Adrenal gland (tissue), 12 donors: Measurements from ENCODE around the gene LRRN4. TPM values are rescaled to one million over a fixed set of nuclear protein-coding genes. Genes with fewer than 3 reads are reported as not detected.

Experiments used
- DNase-seq, 7 donors: peaks; one replicate each; pipeline ENCODE4 v3.0.0-alpha.2; 2019 to 2020
- H3K27ac ChIP-seq, 5 donors: fragments of 200-600 bp; sonication (generic) in 4 of 5; 1 replicate in 3 of 5; 2 replicates in 2 of 5; pipeline versions ENCODE4 v1.5.1 to v1.8.0; 2016 to 2020; ENCODE audit warnings: mild to moderate bottlenecking in 1 of 5
- H3K27me3 ChIP-seq: fragments of 200-600 bp; 2 replicates; pipeline ENCODE4 v1.8.0; 2021
- H3K36me3 ChIP-seq, 2 donors: fragments of 200-600 bp; replicated peaks in 1 of 2; 1 replicate in 1 of 2; 2 replicates in 1 of 2; pipeline versions ENCODE4 v1.5.1 to v1.8.0; 2018 to 2022
- H3K4me1 ChIP-seq, 2 donors: fragments of 200-600 bp; replicated peaks in 1 of 2; 1 replicate in 1 of 2; 2 replicates in 1 of 2; pipeline versions ENCODE4 v1.5.1 to v1.8.0; 2018 to 2021
- H3K4me3 ChIP-seq, 4 donors: fragments of 200-600 bp; sonication (generic) in 3 of 4; one replicate each; pipeline ENCODE4 v1.5.1; 2016 to 2018
- H3K9me3 ChIP-seq, 3 donors: fragments of 200-600 bp; sonication (generic) in 1 of 3; replicated peaks in 1 of 3; 1 replicate in 2 of 3; 2 replicates in 1 of 3; pipeline versions ENCODE4 v1.5.1 to v1.8.0; 2016 to 2021
- CTCF ChIP-seq, 6 experiments: fragments of 450-650 bp in 4 of 6; fragments of 200-600 bp in 2 of 6; sonication (generic) in 1 of 6; IDR thresholded peaks; 1 replicate in 5 of 6; 2 replicates in 1 of 6; pipeline versions ENCODE4 v1.5.1 to v1.8.0; 2016 to 2021; ENCODE audit warnings: antibody characterized with exemption in 6 of 6, mild to moderate bottlenecking in 2 of 6, moderate library complexity in 1 of 6
- POLR2A ChIP-seq, 2 donors: fragments of 450-650 bp; IDR thresholded peaks; one replicate each; pipeline ENCODE4 v1.6.1; 2017; ENCODE audit warnings: antibody characterized with exemption in 2 of 2, mild to moderate bottlenecking in 2 of 2, moderate library complexity in 1 of 2
- WGBS, 4 donors: extraction: QIAGEN DNeasy Blood & Tissue Kit in 2 of 4; methylation state at CpG; one replicate each; pipeline versions ENCODE4 v1.1.5 to v1.1.7; 2013 to 2017; 5-methylcytosine and 5-hydroxymethylcytosine counted together
- intact Hi-C, 2 donors: fragments of 100-400 bp; cut with DNase I; formaldehyde crosslinking; loops; one replicate each; pipeline versions ENCODE4 v1.14.1 to v1.15.0; 2022 to 2023
- polyA plus RNA-seq, 3 donors: library from polyadenylated mRNA; stranded (reverse); fragments of 200-250 nt in 2 of 3; fragments of 350-450 nt in 1 of 3; fragmentation: Illumina TruSeq in 1 of 3; extraction: RNeasy Lipid Tissue Mini Kit (QIAGEN cat#74804) in 1 of 3; gene quantifications; one replicate each; pipeline ENCODE4 v1.2.3, GENCODE V29; 2013 to 2014
- total RNA-seq, 9 donors: library from RNA; depleted of rRNA in 4 of 9; stranded (reverse); fragments of >200 nt in 4 of 9; fragments of 120-200 nt in 1 of 9; fragmentation: NEBNext Ultra II Directional in 1 of 9; extraction: Animal tissue kit (Norgen Biotek cat#: 25700) in 1 of 9; gene quantifications; one replicate each; pipeline versions ENCODE4 v1.1.0 to v1.2.4, GENCODE V29; 2013 to 2023
- donor health status: healthy with polysubstance abuse.
- donor health status: Bipolar disorder and iron deficiency.
- donor health status: DM: yes; HTN: yes; CAD: no.
- donor health status: DM: no; HTN: no; CAD: no.
- donor health status: DM: no; HTN: no; CAD: no.
- donor health status: DM: yes; HTN: yes; CAD: no.

Gene LRRN4
- total and polyA plus RNA-seq, 12 donors, result 0.07 to 0.17 (median 0.11) TPM; not detected in 9

GRCh38 chr20:6091661-6092060 is 37.8 kb upstream of the LRRN4 start:
- 78 to 94% (median 90%) methylated on average over 8 of the region's 8 CpGs for WGBS, 4 donors
- no peak overlapping the region for H3K4me3 ChIP-seq
- H3K36me3 ChIP-seq, result peaks cover 0 to 38% of the 10 kb centered on the region in 2 donors
- TF ChIP-seq POLR2A (IDR thresholded peaks at IDR 0.05), result no peak
- no peak for TF ChIP-seq CTCF (IDR thresholded peaks at IDR 0.05)
- intact Hi-C loops, result no loop called here
- no peak overlapping the region for H3K27ac ChIP-seq
- no peak for DNase-seq
- H3K9me3 ChIP-seq, result no peaks in the 10 kb centered on the region
- no peaks in the 10 kb centered on the region for H3K27me3 ChIP-seq
- no peaks in the 10 kb centered on the region for H3K4me1 ChIP-seq

DNA sequence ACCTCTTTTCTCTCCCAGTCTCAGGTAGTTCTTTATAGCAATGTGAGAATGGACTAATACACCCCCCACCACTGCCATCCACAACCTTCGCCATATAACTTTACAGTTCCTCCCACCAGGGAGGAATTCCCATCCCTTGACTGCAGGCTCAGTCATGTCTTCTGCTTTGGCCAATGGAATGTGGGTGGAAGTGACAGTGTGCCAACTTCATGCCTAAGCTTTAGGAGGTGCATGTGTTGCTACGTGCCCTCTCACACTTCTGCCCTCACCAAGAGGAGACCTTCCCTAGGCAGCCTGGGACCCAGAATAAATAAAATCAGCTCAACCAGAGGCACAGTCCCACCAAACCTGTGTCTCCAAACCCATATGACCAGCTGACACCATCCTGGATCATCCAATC is 33.0 kb upstream of the LRRN4 start:
- Histone ChIP-seq H3K4me1 (peaks cover 2 to 3% of the 10 kb centered on the region in 2 donors), H3K27ac (no peak overlapping the region), H3K9me3 (no peaks in the 10 kb centered on the region), H3K36me3 (peaks cover 0 to 28% of the 10 kb centered on the region in 2 donors), H3K4me3 (no peak overlapping the region), H3K27me3 (no peaks in the 10 kb centered on the region)
- intact Hi-C loops, result loop anchor here in 1 of 2 donors (10.0 kb wide), 1 partner anchor 562 kb away; no protein-coding TSS in a partner anchor
- 47 to 100% (median 77%) methylated on average over 2 of the region's 2 CpGs for WGBS, 4 donors
- no peak for DNase-seq
- TF ChIP-seq POLR2A (IDR thresholded peaks at IDR 0.05), result no peak
- no peak for TF ChIP-seq CTCF (IDR thresholded peaks at IDR 0.05)

DNA sequence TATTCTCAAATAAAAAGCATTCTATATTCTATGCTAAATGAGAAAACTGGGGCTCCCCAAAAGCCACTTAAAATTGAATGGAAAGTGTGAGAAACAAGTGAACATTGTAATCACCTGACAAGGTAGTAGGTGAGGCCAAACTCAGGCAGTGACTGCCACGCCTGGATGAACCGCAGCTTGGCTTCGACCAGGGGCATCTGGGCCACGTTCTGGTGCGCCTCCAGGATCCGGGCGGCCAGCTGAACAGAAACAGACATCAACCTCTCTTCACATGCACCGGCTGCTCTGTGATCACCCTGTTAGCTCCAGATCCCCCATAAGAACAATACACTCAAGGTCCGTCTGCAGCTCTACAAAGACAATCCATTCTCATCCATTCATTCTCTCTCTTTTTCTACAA is 30.1 kb upstream of the LRRN4 start:
- Histone ChIP-seq H3K36me3 (peaks cover 0 to 27% of the 10 kb centered on the region in 2 donors), H3K4me1 (peaks cover 15% of the 10 kb centered on the region in 2 donors), H3K27ac (no peak overlapping the region), H3K9me3 (no peaks in the 10 kb centered on the region), H3K27me3 (no peaks in the 10 kb centered on the region), H3K4me3 (no peak overlapping the region)
- intact Hi-C loops, result loop anchor here in 1 of 2 donors (10.0 kb wide), 1 partner anchor 559 kb away; no protein-coding TSS in a partner anchor
- no peak for DNase-seq
- TF ChIP-seq CTCF (IDR thresholded peaks at IDR 0.05) (no peak), POLR2A (IDR thresholded peaks at IDR 0.05) (no peak)
- 87 to 91% (median 90%) methylated on average over 9 of the region's 9 CpGs for WGBS, 4 donors

DNA sequence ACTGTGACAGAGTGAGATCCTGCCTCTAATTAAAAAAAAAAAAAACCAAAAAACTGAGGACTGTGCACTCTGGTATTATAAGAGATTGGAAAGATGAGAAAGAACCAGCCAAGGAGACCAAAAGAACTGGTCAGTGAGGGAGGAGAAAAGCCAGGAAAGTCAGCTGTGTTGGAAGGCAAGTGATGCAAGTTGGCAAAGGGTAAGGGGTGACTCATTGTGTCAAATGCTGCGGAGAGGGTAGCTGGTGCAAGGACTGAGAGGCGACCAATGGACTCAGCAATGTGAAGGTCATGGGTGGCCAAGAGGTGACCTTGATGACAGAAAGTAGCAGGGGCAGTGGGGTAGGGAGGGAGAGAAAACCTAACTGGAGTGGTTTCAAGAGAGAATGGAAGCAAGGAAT is 27.4 kb upstream of the LRRN4 start:
- Histone ChIP-seq H3K27ac (peak overlapping the region in 3 of 5 donors; percentile 71 to 88 (median 81)), H3K4me1 (peaks cover 16 to 20% of the 10 kb centered on the region in 2 donors), H3K27me3 (no peaks in the 10 kb centered on the region), H3K4me3 (no peak overlapping the region), H3K36me3 (peaks cover 0 to 18% of the 10 kb centered on the region in 2 donors), H3K9me3 (no peaks in the 10 kb centered on the region)
- DNase-seq, result peak; percentile 80 to 96 (median 91)
- WGBS, 4 donors, result 28 to 48% (median 34%) methylated on average over 2 of the region's 2 CpGs
- intact Hi-C loops, result loop anchor here in 1 of 2 donors (10.0 kb wide), 1 partner anchor 556 kb away; no protein-coding TSS in a partner anchor
- TF ChIP-seq CTCF (IDR thresholded peaks at IDR 0.05) (no peak), POLR2A (IDR thresholded peaks at IDR 0.05) (peak in 1 of 2 donors; percentile 36)
